ENCODE data around the gene SLC39A13.

The SLC39A13 gene

GRCh38 chr11:47431356-47432083 lies 23.1 kb downstream of the SLC39A13 start:
- no peak for DNase-seq (ENCODE audit: low spot score)

- no peak for DNase-seq (ENCODE audit: low spot score)
Observed at GRCh38 chr11:47433157-47433556, 24.8 kb downstream of the SLC39A13 start.

DNA sequence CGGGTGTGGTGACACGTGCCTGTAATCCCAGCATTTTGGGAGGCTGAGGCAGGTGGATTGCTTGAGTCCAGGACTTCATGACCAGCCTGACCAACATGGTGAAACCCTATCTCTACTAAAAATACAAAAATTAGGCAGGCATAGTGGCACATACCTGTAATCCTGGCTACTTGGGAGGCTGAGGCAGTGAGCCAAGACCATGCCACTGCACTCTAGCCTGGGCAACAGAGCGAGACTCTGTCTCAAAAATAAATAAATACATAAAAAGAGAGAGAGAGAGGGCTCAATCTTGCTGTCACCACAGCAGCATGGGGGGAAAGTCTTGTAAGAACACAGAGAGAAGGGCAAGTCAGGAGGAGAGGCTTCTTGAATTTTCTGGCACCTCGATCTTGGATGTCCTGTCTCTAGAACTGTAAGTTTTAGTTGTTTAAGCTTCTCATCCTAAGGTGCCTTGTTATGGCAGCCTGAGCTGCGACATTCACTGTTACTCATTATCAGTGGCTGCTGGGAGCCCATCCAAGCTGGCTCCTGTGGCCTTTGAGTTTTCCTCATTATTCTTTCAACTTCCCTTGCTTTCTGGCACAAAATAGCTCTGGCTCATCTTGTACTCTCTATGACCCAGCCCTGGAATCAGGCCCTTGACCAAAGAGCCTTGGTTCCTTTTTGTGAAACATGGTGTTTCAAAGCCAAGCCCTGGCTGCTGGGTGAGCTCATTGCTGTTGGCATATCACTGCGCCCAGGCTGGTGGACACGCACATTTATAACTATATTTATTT lies 25.8 kb downstream of the SLC39A13 start:
- DNase-seq (ENCODE audit: low spot score): no peak

- no peak for DNase-seq (ENCODE audit: low spot score)
Observed at GRCh38 chr11:47435687-47436086, 27.3 kb downstream of the SLC39A13 start.

GRCh38 chr11:47436726-47437125 lies 28.3 kb downstream of the SLC39A13 start:
- DNase-seq (ENCODE audit: low spot score): no peak

DNA sequence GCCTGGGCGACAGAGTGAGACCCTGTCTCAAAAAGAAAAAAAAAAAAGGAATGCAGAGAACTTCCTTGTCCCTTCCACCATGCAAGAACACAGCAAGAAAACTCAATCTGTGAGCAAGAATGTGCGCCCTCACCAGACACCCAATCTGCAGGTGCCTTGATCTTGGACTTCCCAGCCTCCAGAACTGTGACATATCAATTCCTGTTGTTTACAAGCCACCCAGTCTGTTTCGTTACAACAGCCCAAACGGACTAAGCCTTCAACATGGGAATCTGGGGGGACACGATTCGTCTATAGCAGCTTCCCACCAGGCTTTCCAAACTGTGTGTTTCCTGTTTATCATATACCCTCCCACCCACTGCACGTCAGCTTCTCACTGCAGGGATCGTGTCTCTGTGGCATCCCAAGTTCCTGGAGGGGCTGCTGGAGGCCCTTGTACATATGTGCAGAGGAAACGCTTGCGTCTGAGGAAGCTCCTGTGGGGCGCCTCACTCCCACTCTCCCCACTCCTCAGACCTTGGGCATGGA lies 28.9 kb downstream of the SLC39A13 start:
- DNase-seq (ENCODE audit: low spot score): no peak

GRCh38 chr11:47437746-47438418 lies 29.5 kb downstream of the SLC39A13 start:
- DNase-seq (ENCODE audit: low spot score): no peak

GRCh38 chr11:47438721-47439120 lies 30.3 kb downstream of the SLC39A13 start:
- DNase-seq (ENCODE audit: low spot score): no peak

DNA sequence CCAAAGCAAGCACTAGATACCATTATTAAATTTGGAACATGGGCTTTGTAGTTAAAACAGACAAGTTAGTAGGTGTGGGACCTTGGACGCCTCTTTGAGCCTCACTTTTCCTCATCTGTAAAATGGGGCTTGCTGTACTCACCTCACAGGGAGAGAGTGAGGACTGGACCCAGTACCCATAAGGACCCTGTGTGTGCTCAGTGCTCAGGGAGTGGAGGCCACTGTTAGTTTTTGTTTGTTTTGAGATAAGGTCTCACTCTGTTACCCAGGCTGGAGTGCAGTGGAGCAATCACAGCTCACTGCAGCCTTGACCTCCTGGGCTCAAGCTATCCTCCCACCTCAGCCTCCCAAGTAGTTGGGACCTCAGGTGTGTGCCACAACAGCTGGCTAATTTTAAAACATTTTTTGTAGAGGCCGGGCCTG lies 31.7 kb downstream of the SLC39A13 start:
- no peak for DNase-seq (ENCODE audit: low spot score)

GRCh38 chr11:47441421-47441820 lies 33.0 kb downstream of the SLC39A13 start:
- DNase-seq (ENCODE audit: low spot score): no peak

DNA sequence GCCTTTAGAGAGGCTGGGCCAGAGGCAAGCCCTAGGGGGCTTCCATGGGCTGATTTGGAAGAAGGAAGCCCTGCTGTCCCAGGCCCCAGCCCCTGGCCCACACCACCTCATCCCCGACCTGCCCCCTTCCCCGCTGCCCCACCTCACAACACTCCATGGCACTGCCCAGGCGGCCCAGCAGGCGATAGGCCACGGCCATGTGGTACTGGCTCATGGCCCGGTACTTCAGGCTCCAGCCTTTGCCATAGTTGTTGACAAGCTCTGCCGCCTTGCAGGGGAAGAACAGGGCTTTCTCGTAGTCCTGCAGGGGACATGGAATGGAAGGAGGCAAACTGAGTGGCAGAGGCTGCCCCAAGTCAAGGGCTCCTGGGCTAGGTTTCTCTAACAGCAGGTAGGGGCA lies 34.1 kb downstream of the SLC39A13 start:
- no peak for DNase-seq (ENCODE audit: low spot score)

DNA sequence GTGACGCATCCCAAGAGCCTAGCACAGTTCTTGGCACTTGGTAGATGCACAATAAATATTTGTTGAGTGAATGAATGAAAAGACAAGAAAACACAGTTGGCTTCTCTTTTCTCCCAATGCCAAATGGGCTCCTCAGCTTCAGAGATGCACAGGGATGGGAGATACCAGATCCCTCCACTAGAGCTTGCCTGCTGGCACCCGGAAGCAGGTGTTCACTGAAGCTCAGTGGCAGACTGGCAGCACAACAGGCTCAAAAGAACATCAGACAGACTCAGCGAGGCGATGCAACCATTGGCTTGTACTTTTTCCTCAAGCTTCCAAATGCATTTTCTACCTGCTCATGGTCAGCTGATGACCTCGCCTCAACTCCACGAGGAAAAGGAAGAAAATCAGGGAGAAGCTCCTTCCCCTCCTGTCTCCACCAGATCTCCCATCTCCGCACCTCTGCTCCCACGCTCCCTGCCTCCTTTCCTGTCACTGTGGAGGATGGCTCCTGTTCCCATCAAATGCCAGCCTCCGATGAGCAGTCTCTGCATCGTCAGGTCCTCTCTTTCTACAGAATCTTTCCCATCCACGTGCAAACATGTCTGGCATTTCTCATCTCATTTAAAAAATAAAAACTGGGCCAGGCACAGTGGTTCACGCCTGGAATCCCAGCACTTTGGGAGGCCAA lies 34.8 kb downstream of the SLC39A13 start:
- no peak for DNase-seq (ENCODE audit: low spot score)

GRCh38 chr11:47443817-47444216 lies 35.4 kb downstream of the SLC39A13 start:
- DNase-seq (ENCODE audit: low spot score): no peak

GRCh38 chr11:47445840-47446239 lies 37.5 kb downstream of the SLC39A13 start:
- no peak for DNase-seq (ENCODE audit: low spot score)

GRCh38 chr11:47446833-47447232 lies 38.4 kb downstream of the SLC39A13 start:
- DNase-seq (ENCODE audit: low spot score): no peak

GRCh38 chr11:47447906-47448305 lies 39.5 kb downstream of the SLC39A13 start:
- DNase-seq (ENCODE audit: low spot score): no peak

GRCh38 chr11:47448566-47449427 lies 40.4 kb downstream of the SLC39A13 start, which contains the start of gene RAPSN:
Gene RAPSN (minus strand): TSS chr11:47449136. CDS start chr11:47448964, 172 bp downstream.
- no peak for DNase-seq (ENCODE audit: low spot score)

DNA sequence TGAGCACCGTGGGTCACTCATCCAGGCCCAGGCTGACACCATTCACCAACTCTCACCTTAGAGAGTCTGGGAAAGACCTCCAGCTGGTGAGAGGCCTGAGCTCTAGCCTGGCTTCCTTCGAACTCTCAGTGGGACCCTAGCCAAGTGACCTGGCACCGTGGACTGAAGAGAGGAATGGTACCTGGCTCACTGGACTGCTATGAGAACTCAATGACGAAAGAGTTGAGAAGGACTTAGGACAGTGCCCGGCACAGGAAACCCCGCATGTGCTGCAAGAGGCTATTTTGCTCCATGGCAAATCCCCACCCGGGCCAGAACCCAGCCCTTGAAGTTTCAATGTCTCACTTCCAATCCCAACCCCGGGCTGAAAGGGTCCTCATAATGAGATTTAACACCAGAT lies 41.2 kb downstream of the SLC39A13 start:
- DNase-seq (ENCODE audit: low spot score): no peak

DNA sequence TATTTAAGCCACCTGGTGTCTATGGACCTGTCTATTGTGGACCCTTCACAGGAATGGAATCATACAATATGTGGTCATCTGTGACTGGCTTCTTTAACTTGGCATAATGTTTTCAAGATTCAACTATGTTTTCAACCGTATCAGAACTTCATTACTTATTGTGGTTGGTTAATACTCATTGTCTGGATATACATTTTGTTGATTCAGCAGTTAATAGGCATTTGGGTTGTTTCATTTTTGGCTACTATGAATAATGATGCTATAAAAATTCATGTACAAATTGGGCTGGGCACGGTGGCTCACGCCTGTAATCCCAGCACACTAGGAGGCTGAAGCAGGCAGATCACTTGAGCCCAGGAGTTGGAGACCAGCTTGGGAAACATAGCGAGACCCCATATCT lies 43.0 kb downstream of the SLC39A13 start:
- DNase-seq (ENCODE audit: low spot score): no peak

- DNase-seq (ENCODE audit: low spot score): no peak
Observed at GRCh38 chr11:47451990-47452389, 43.6 kb downstream of the SLC39A13 start.

- no peak for DNase-seq (ENCODE audit: low spot score)
Observed at GRCh38 chr11:47453365-47453764, 45.0 kb downstream of the SLC39A13 start.
